DOHH2 (cell line): ENCODE results near the gene MAP2K5.

Experiments used
- H3F3A ChIP-seq: fragments of 200-600 bp; sonication (generic), shearing (Covaris generic); 2 replicates; pipeline ENCODE4 v1.6.0; 2016; ENCODE audit warnings: antibody characterized with exemption, mild to moderate bottlenecking; ENCODE audit not compliant: control insufficient read depth, insufficient read depth
- H3K27ac ChIP-seq: fragments of 200-600 bp; sonication (generic); 2 replicates; pipeline ENCODE4 v1.5.1; 2014; ENCODE audit warnings: low read depth, mild to moderate bottlenecking, low read length, moderate library complexity
- H3K27me3 ChIP-seq: fragments of 200-600 bp; sonication (generic); 2 replicates; pipeline ENCODE4 v1.6.1; 2014; ENCODE audit warnings: mild to moderate bottlenecking, low read length, mixed read lengths; ENCODE audit not compliant: control insufficient read depth
- H3K36me3 ChIP-seq: fragments of 200-600 bp; sonication (generic); 2 replicates; pipeline ENCODE4 v1.6.1; 2014; ENCODE audit warnings: mild to moderate bottlenecking, low read length, moderate library complexity, mixed read lengths; ENCODE audit not compliant: control insufficient read depth
- H3K4me1 ChIP-seq: fragments of 200-600 bp; sonication (generic); 2 replicates; pipeline ENCODE4 v1.6.1; 2014; ENCODE audit warnings: mild to moderate bottlenecking, low read length, mixed read lengths; ENCODE audit not compliant: control insufficient read depth
- H3K4me2 ChIP-seq: fragments of 200-600 bp; sonication (generic); 2 replicates; pipeline ENCODE4 v1.6.0; 2014; ENCODE audit warnings: mild to moderate bottlenecking, low read length, moderate library complexity
- H3K4me3 ChIP-seq: fragments of 200-600 bp; sonication (generic); 2 replicates; pipeline ENCODE4 v1.5.1; 2014; ENCODE audit warnings: mild to moderate bottlenecking, low read length, mixed read lengths
- H3K79me2 ChIP-seq: fragments of 200-600 bp; sonication (generic); 2 replicates; pipeline ENCODE4 v1.6.1; 2014; ENCODE audit warnings: mild to moderate bottlenecking, low read length, mixed read lengths; ENCODE audit not compliant: control insufficient read depth
- H3K9me2 ChIP-seq: fragments of 200-600 bp; sonication (generic); replicated peaks from 2 replicates; pipeline ENCODE4 v1.6.1; 2014; ENCODE audit warnings: mild to moderate bottlenecking, low read length, mixed read lengths; ENCODE audit not compliant: control insufficient read depth
- H3K9me3 ChIP-seq: fragments of 200-600 bp; sonication (generic); 2 replicates; pipeline ENCODE4 v1.6.1; 2014; ENCODE audit warnings: antibody characterized with exemption, low read length, mixed read lengths; ENCODE audit not compliant: control insufficient read depth, insufficient read depth
- H4K20me1 ChIP-seq: fragments of 200-600 bp; sonication (generic); 2 replicates; pipeline ENCODE4 v1.6.0; 2014; ENCODE audit warnings: low read depth, mild to moderate bottlenecking, antibody characterized with exemption, low read length, moderate library complexity; ENCODE audit not compliant: control insufficient read depth, insufficient read depth
- EZH2phosphoT487 ChIP-seq: fragments of 200-600 bp; sonication (generic); IDR thresholded peaks from 2 replicates; pipeline ENCODE4 v1.6.1; 2017; ENCODE audit warnings: borderline replicate concordance, mild to moderate bottlenecking, antibody characterized with exemption, low read length, moderate library complexity, mixed read lengths
- TF ChIP-seq, protein P1 (sequence below): fragments of 200-600 bp; sonication (generic); IDR thresholded peaks from one replicate; pipeline ENCODE4 v1.5.1; 2014; ENCODE audit warnings: antibody characterized with exemption, mild to moderate bottlenecking, low read depth, low read length; ENCODE audit not compliant: poor library complexity, severe bottlenecking

MAP2K5 gene

DNA sequence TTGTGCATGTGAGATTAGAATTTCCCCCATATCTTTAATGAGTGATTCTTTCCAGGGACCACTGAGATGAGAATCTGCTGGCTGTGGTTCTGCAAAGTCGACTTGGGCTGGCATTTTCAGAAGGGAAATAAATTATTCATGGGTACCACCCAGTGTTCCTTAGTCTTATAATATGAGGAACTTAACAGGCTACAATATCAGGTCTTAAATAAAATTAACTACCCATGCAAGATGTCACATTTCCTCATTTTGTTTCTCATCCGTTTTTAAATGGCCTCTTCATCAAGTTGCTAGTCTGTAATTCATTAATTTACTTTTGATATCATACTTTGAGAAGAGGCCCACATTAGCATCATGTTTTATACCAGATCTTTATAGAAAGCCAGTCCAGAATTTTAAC is 224.5 kb downstream of the MAP2K5 start:
- Histone ChIP-seq H3F3A (no peaks in the 10 kb centered on the region), H3K9me2 (no peaks in the 10 kb centered on the region), H3K36me3 (no peaks in the 10 kb centered on the region), H3K9me3 (no peaks in the 10 kb centered on the region), H3K4me3 (peak overlapping the region; percentile 40), H3K27ac (peak overlapping the region; percentile 34), H3K4me2 (peak overlapping the region; percentile 66), H4K20me1 (no peaks in the 10 kb centered on the region), H3K79me2 (no peaks in the 10 kb centered on the region), H3K27me3 (no peaks in the 10 kb centered on the region), H3K4me1 (peaks cover 63% of the 10 kb centered on the region)
- no peak for TF ChIP-seq EZH2phosphoT487
- TF ChIP-seq, protein P1, sequence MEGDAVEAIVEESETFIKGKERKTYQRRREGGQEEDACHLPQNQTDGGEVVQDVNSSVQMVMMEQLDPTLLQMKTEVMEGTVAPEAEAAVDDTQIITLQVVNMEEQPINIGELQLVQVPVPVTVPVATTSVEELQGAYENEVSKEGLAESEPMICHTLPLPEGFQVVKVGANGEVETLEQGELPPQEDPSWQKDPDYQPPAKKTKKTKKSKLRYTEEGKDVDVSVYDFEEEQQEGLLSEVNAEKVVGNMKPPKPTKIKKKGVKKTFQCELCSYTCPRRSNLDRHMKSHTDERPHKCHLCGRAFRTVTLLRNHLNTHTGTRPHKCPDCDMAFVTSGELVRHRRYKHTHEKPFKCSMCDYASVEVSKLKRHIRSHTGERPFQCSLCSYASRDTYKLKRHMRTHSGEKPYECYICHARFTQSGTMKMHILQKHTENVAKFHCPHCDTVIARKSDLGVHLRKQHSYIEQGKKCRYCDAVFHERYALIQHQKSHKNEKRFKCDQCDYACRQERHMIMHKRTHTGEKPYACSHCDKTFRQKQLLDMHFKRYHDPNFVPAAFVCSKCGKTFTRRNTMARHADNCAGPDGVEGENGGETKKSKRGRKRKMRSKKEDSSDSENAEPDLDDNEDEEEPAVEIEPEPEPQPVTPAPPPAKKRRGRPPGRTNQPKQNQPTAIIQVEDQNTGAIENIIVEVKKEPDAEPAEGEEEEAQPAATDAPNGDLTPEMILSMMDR: no peak

DNA sequence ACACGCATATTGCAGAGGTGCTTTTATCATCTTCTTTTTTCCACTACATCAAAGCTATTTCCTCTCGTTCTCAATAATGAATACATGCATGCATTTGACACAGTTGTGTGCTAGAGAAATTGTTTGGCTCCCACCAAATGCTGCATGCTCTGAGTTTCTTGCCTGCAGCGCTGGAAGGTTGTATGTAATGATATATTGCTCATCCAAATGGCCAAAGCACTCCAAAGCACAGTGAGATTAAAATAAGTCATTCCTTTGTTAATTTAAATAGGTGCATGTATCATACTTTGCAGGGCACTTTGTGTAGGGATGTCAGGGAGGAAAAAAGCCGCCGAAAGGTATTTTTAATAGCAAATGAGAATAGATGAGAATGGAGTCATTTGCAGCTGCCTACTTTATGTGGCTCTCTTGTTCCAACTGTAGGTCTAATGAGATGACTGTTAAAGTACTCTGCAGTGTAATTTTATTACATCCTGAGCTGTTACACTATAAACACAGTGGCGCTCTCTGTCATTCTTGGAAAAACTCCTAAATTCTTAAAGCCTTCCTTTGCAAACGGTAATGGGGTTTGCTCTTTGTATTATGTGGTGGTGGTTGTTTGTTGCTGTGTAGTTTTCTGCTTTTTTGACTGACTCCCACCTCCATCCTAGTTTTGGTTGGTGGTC is 225.9 kb downstream of the MAP2K5 start:
- Histone ChIP-seq H3K4me2 (no peak overlapping the region), H3K27me3 (no peaks in the 10 kb centered on the region), H3K27ac (no peak overlapping the region), H3K4me1 (peaks cover 49% of the 10 kb centered on the region), H3K9me3 (no peaks in the 10 kb centered on the region), H3K36me3 (no peaks in the 10 kb centered on the region), H3F3A (no peaks in the 10 kb centered on the region), H3K4me3 (no peak overlapping the region), H3K9me2 (no peaks in the 10 kb centered on the region), H3K79me2 (no peaks in the 10 kb centered on the region), H4K20me1 (no peaks in the 10 kb centered on the region)
- no peak for TF ChIP-seq EZH2phosphoT487
- TF ChIP-seq, protein P1: no peak

GRCh38 chr15:67769497-67770357 is 227.2 kb downstream of the MAP2K5 start:
- Histone ChIP-seq H3K27ac (no peak overlapping the region), H3K4me3 (no peak overlapping the region), H3K4me1 (peaks cover 39% of the 10 kb centered on the region), H3K9me2 (no peaks in the 10 kb centered on the region), H3K4me2 (no peak overlapping the region), H3K36me3 (no peaks in the 10 kb centered on the region), H3K9me3 (no peaks in the 10 kb centered on the region), H4K20me1 (no peaks in the 10 kb centered on the region), H3F3A (no peaks in the 10 kb centered on the region), H3K79me2 (no peaks in the 10 kb centered on the region), H3K27me3 (no peaks in the 10 kb centered on the region)
- no peak for TF ChIP-seq EZH2phosphoT487
- TF ChIP-seq, protein P1: no peak
